ENCODE data around the gene PLN.

PLN gene

GRCh38 chr6:118596774-118597320, 48.8 kb downstream of the PLN start:
- TF ChIP-seq POLR2AphosphoS5 (IDR thresholded peaks at IDR 0.05; ENCODE audit: low read depth, low read length) (no peak), SIN3A (IDR thresholded peaks at IDR 0.05; ENCODE audit: borderline replicate concordance, insufficient read depth, low read length) (no peak), FOXP2 (optimal IDR thresholded peaks at IDR 0.05; ENCODE audit: borderline replicate concordance, extremely low read depth, extremely low read length, insufficient read depth) (no peak), REST (IDR thresholded peaks at IDR 0.05; ENCODE audit: insufficient read depth in 1 of 2, low read depth in 2 of 2, low read length in 2 of 2) (no peak), TAF1 (IDR thresholded peaks at IDR 0.05; ENCODE audit: borderline replicate concordance, insufficient read depth, low read length) (no peak)

GRCh38 chr6:118597636-118598035, 49.5 kb downstream of the PLN start:
- TF ChIP-seq TAF1 (IDR thresholded peaks at IDR 0.05; ENCODE audit: borderline replicate concordance, insufficient read depth, low read length) (no peak), FOXP2 (optimal IDR thresholded peaks at IDR 0.05; ENCODE audit: borderline replicate concordance, extremely low read depth, extremely low read length, insufficient read depth) (no peak)

DNA sequence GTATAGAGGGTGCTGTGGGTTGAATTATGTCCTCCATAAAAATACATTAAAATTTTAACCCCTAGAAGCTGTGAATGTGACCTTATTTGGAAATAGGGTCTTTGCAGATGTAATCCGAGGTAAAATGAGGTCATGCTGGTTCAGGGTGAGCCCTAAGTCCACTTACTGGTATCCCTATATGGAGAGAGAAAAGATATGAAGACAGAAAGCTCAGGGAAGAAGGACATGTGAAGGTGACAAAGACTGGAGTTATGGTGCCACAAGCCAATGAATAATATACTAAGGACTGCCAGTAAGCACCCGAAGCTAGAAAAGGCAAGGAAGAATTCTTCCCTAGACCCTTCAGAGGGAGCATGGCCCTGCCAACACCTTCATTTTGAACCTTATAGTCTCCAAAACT, 50.2 kb downstream of the PLN start:
- TF ChIP-seq POLR2AphosphoS5 (IDR thresholded peaks at IDR 0.05; ENCODE audit: low read depth, low read length) (no peak), FOXP2 (optimal IDR thresholded peaks at IDR 0.05; ENCODE audit: borderline replicate concordance, extremely low read depth, extremely low read length, insufficient read depth) (no peak), TAF1 (IDR thresholded peaks at IDR 0.05; ENCODE audit: borderline replicate concordance, insufficient read depth, low read length) (no peak), SIN3A (IDR thresholded peaks at IDR 0.05; ENCODE audit: borderline replicate concordance, insufficient read depth, low read length) (no peak), REST (IDR thresholded peaks at IDR 0.05; ENCODE audit: insufficient read depth in 1 of 2, low read depth in 2 of 2, low read length in 2 of 2) (no peak)

- TF ChIP-seq SIN3A (IDR thresholded peaks at IDR 0.05; ENCODE audit: borderline replicate concordance, insufficient read depth, low read length) (no peak), FOXP2 (optimal IDR thresholded peaks at IDR 0.05; ENCODE audit: borderline replicate concordance, extremely low read depth, extremely low read length, insufficient read depth) (no peak), POLR2AphosphoS5 (IDR thresholded peaks at IDR 0.05; ENCODE audit: low read depth, low read length) (no peak), TAF1 (IDR thresholded peaks at IDR 0.05; ENCODE audit: borderline replicate concordance, insufficient read depth, low read length) (no peak), REST (IDR thresholded peaks at IDR 0.05; ENCODE audit: insufficient read depth in 1 of 2, low read depth in 2 of 2, low read length in 2 of 2) (no peak)
Measured at GRCh38 chr6:118602300-118602699, 54.2 kb downstream of the PLN start.

GRCh38 chr6:118603372-118603771, 55.3 kb downstream of the PLN start:
- TF ChIP-seq TAF1 (IDR thresholded peaks at IDR 0.05; ENCODE audit: borderline replicate concordance, insufficient read depth, low read length) = no peak
- TF ChIP-seq SIN3A (IDR thresholded peaks at IDR 0.05; ENCODE audit: borderline replicate concordance, insufficient read depth, low read length) = no peak
- no peak for TF ChIP-seq FOXP2 (optimal IDR thresholded peaks at IDR 0.05; ENCODE audit: borderline replicate concordance, extremely low read depth, extremely low read length, insufficient read depth)
- no peak for TF ChIP-seq POLR2AphosphoS5 (IDR thresholded peaks at IDR 0.05; ENCODE audit: low read depth, low read length)
- no peak for TF ChIP-seq REST (IDR thresholded peaks at IDR 0.05; ENCODE audit: insufficient read depth in 1 of 2, low read depth in 2 of 2, low read length in 2 of 2)
